Measurements from ENCODE around the gene AGFG2. TPM values are rescaled to one million over a fixed set of nuclear protein-coding genes. Genes with fewer than 3 reads are reported as not detected.
A peak's percentile ranks its signal among the peaks of the same experiment; 100 is the strongest.

AGFG2 gene
- total and polyA plus RNA-seq, 2 of the 13 experiments (the other 11 are each of a cell fraction or from before 2014, with no cell fraction given): 125 to 132 TPM

DNA sequence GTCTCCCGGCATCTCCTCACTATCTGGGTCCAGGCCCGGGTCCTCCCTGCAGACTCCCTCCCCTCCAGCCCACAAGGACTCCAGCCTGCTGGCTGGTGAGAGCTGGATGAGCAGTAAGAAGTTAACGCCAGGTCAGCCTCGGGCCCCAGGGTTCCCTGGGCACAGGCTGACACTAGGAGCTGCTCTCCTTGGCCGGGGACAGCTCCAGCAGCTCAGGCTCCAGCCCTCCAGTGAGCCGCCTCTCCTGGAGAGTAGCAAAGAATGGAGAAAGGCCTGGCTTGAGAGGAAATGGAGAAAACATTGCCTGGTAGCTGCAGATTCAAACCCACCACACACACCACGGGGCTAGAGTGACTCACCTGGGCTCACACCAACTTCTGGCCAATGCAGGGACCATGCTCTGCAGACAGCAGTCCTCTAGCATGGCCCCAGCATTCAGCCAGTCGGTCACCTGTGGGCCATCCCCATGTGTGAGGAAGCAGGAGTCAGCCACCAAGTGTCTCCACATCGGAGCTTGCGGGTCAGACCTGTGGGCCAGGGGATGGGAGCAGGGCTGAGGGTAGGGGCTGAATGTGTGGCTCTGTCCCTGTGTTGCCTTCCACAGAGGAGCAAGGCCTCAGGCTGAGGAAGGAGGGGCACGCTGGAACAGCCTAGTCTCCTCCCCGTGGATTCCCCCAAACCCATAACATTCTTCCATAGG is 28.2 kb downstream of the AGFG2 start (continued):
- TF ChIP-seq, protein P1, sequence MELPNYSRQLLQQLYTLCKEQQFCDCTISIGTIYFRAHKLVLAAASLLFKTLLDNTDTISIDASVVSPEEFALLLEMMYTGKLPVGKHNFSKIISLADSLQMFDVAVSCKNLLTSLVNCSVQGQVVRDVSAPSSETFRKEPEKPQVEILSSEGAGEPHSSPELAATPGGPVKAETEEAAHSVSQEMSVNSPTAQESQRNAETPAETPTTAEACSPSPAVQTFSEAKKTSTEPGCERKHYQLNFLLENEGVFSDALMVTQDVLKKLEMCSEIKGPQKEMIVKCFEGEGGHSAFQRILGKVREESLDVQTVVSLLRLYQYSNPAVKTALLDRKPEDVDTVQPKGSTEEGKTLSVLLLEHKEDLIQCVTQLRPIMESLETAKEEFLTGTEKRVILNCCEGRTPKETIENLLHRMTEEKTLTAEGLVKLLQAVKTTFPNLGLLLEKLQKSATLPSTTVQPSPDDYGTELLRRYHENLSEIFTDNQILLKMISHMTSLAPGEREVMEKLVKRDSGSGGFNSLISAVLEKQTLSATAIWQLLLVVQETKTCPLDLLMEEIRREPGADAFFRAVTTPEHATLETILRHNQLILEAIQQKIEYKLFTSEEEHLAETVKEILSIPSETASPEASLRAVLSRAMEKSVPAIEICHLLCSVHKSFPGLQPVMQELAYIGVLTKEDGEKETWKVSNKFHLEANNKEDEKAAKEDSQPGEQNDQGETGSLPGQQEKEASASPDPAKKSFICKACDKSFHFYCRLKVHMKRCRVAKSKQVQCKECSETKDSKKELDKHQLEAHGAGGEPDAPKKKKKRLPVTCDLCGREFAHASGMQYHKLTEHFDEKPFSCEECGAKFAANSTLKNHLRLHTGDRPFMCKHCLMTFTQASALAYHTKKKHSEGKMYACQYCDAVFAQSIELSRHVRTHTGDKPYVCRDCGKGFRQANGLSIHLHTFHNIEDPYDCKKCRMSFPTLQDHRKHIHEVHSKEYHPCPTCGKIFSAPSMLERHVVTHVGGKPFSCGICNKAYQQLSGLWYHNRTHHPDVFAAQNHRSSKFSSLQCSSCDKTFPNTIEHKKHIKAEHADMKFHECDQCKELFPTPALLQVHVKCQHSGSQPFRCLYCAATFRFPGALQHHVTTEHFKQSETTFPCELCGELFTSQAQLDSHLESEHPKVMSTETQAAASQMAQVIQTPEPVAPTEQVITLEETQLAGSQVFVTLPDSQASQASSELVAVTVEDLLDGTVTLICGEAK (IDR thresholded peaks at IDR 0.05): no peak
- TF ChIP-seq, protein P1 (CRISPR knock-in tag; IDR thresholded peaks at IDR 0.05): no peak; the same call in 1 of the 2 replicates
- TF ChIP-seq, protein P2, sequence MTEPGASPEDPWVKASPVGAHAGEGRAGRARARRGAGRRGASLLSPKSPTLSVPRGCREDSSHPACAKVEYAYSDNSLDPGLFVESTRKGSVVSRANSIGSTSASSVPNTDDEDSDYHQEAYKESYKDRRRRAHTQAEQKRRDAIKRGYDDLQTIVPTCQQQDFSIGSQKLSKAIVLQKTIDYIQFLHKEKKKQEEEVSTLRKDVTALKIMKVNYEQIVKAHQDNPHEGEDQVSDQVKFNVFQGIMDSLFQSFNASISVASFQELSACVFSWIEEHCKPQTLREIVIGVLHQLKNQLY (CRISPR knock-in tag; IDR thresholded peaks at IDR 0.05): no peak
- TF ChIP-seq SNAPC5 (CRISPR knock-in tag; IDR thresholded peaks at IDR 0.05; ENCODE audit: borderline replicate concordance) (0 out of 2 replicates have a peak, but pooled peaks have one; percentile 4), THAP11 (CRISPR knock-in tag; IDR thresholded peaks at IDR 0.05) (no peak), ZIK1 (CRISPR knock-in tag; IDR thresholded peaks at IDR 0.05; ENCODE audit: borderline replicate concordance, low read depth) (no peak), AHDC1 (CRISPR knock-in tag; IDR thresholded peaks at IDR 0.05; ENCODE audit: borderline replicate concordance) (no peak), BCL6 (CRISPR knock-in tag; IDR thresholded peaks at IDR 0.05) (no peak), ZC3H13 (CRISPR knock-in tag; IDR thresholded peaks at IDR 0.05) (peak; percentile 37; the same call in 1 of the 2 replicates), ZNF619 (CRISPR knock-in tag; IDR thresholded peaks at IDR 0.05) (no peak; the same call in 1 of the 2 replicates), ZNF562 (CRISPR knock-in tag; IDR thresholded peaks at IDR 0.05; ENCODE audit: borderline replicate concordance) (no peak)
